ENCODE data around the gene GRIK3. TPM values are rescaled to one million over a fixed set of nuclear protein-coding genes. Genes with fewer than 3 reads are reported as not detected.

GRIK3 gene
- total and polyA plus RNA-seq, 2 experiments from 2014 or later: 0.09 TPM; not detected in 1

DNA sequence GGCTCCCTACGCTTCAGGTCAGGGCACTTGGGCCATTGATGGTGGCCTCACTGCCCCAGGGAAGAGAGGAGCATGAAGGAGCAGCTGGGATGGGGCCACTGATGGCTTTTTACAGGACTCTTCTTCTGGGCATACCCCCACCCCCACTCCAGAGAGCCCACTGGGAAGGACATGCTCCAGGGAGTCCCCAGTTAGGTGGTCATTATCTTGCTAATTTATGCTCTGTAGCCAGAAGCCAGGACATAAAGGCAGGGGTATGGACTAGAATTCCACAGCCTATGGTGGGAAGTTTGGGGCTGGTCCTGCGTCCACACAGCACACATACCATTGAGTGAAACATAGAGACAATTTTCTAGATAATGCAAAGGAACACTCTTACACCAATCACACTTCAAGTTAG, 8.8 kb upstream of the GRIK3 start:
- Histone ChIP-seq H3K36me3 (no peaks in the 10 kb centered on the region), H3K27me3 (peaks cover 54% of the 10 kb centered on the region), H3K4me3 (no peak overlapping the region), H3K9me3 (ENCODE audit: low read depth) (no peaks in the 10 kb centered on the region), H3K4me1 (ENCODE audit: low read depth) (peaks cover 12% of the 10 kb centered on the region), H3K27ac (no peak overlapping the region)
- no peak for TF ChIP-seq CTCF (IDR thresholded peaks at IDR 0.05; ENCODE audit: low read depth, low read length)
- DNase-seq (ENCODE audit: low read depth in 1 of 2, low spot score in 1 of 2): no peak

DNA sequence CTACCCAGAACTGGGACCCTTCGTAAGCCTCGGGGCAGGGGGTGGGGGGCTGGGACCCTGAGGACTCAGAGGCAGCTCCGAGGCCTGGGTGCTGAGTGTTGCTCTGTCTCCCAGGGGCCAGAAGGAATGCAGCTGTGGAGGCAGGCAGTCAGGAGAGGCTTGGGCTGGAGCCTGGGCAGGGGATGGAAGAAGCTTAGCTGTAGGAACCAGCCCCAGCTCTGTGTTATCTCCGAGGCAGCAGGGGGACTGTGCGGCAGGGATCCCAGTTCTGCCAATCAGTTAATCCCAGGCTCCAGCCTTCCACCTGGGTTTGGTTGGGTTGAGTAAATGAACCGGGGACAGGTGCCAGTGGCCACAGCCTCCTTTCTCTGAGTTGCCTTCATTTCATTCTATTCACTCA, 8.2 kb upstream of the GRIK3 start:
- Histone ChIP-seq H3K36me3 (no peaks in the 10 kb centered on the region), H3K4me1 (ENCODE audit: low read depth) (peaks cover 12% of the 10 kb centered on the region), H3K9me3 (ENCODE audit: low read depth) (no peaks in the 10 kb centered on the region), H3K27me3 (peaks cover 60% of the 10 kb centered on the region), H3K4me3 (no peak overlapping the region), H3K27ac (no peak overlapping the region)
- no peak for DNase-seq (ENCODE audit: low read depth in 1 of 2, low spot score in 1 of 2)
- no peak for TF ChIP-seq CTCF (IDR thresholded peaks at IDR 0.05; ENCODE audit: low read depth, low read length)

GRCh38 chr1:37041483-37041882, 7.2 kb upstream of the GRIK3 start:
- no peak overlapping the region for H3K4me3 ChIP-seq
- peaks cover 3% of the 10 kb centered on the region for H3K4me1 ChIP-seq (ENCODE audit: low read depth)
- H3K27ac ChIP-seq: no peak overlapping the region
- DNase-seq (ENCODE audit: low read depth in 1 of 2, low spot score in 1 of 2): no peak
- peaks cover 70% of the 10 kb centered on the region for H3K27me3 ChIP-seq
- no peaks in the 10 kb centered on the region for H3K36me3 ChIP-seq
- no peak for TF ChIP-seq CTCF (IDR thresholded peaks at IDR 0.05; ENCODE audit: low read depth, low read length)
- no peaks in the 10 kb centered on the region for H3K9me3 ChIP-seq (ENCODE audit: low read depth)

DNA sequence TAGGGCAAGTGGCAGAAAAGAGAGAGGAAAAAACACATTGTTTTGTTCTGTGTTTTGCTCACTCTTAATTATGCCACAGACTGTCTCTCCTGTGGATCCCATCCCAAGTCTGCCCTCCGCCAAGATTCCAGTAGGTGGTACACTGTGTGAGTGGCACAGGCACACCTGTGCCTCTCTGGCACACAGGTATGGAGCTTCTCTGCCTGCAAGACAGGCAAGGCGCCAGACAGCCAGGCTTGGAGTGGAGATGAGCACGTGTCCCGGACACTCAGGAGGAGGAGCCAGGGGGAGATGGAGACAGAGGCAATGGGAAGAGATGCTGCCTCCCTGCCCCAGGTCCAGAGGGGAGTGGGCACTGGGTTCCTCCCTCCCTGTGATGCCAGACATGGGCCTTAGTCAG, 6.5 kb upstream of the GRIK3 start:
- Histone ChIP-seq H3K27me3 (peaks cover 77% of the 10 kb centered on the region), H3K4me3 (no peak overlapping the region), H3K27ac (no peak overlapping the region), H3K36me3 (no peaks in the 10 kb centered on the region), H3K4me1 (ENCODE audit: low read depth) (no peaks in the 10 kb centered on the region), H3K9me3 (ENCODE audit: low read depth) (no peaks in the 10 kb centered on the region)
- DNase-seq (ENCODE audit: low read depth in 1 of 2, low spot score in 1 of 2): no peak
- TF ChIP-seq CTCF (IDR thresholded peaks at IDR 0.05; ENCODE audit: low read depth, low read length): no peak

DNA sequence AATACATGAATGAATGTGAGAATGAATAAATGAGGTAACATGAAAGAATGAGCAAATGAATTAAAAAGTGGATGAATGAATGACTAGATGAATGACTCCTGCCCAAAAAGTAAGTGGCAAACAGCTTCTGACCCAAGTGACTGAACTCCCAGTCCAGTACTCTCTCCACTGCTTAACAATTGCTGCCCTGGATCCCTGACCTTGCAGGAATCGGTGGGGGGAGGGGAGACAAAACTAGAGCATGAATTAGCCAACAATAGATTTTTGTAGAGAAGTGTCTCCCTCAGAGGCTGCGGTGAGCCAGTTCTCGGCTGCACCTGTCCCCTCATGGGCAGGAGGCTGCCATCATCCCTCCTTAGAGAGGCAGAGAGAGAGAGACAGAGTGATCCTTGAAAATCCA, 5.9 kb upstream of the GRIK3 start:
- no peak for TF ChIP-seq CTCF (IDR thresholded peaks at IDR 0.05; ENCODE audit: low read depth, low read length)
- Histone ChIP-seq H3K9me3 (ENCODE audit: low read depth) (no peaks in the 10 kb centered on the region), H3K27me3 (peaks cover 82% of the 10 kb centered on the region), H3K4me3 (no peak overlapping the region), H3K27ac (no peak overlapping the region), H3K36me3 (no peaks in the 10 kb centered on the region), H3K4me1 (ENCODE audit: low read depth) (no peaks in the 10 kb centered on the region)
- DNase-seq (ENCODE audit: low read depth in 1 of 2, low spot score in 1 of 2): no peak
